IMR-90 (cell line): ENCODE data around the gene GARIN5A. TPM values are rescaled to one million over a fixed set of nuclear protein-coding genes. Genes with fewer than 3 reads are reported as not detected.

Source experiments
- ATAC-seq: fragments of 200-7000 bp; cut with Tn5 transposase; 2 replicates; pipeline ENCODE4 v1.9.1; 2020; ENCODE audit warnings: low read depth, mild to moderate bottlenecking, moderate library complexity
- BruUV-seq: library from RNA; stranded (reverse); fragments of 400-500 nt; replicated peaks from 2 replicates; lab custom pipeline; 2021; lab: Mats Ljungman, UMichigan
- CTCF ChIA-PET: fragments of 300-600 bp; formaldehyde crosslinking; extraction: SDS; loops from one replicate; lab custom pipeline; 2021; ENCODE audit warnings: antibody characterized with exemption; lab: Yijun Ruan, JAX
- POLR2A ChIA-PET: fragments of 300-600 bp; sonication (Branson Sonifier 250); formaldehyde crosslinking; loops from one replicate; lab custom pipeline; 2022; ENCODE audit warnings: antibody characterized with exemption; ENCODE audit not compliant: unreplicated experiment; lab: Charles Lee
- DNase-seq: peaks from one replicate; pipeline ENCODE4 v3.0.0; 2013
- H2AFZ ChIP-seq: replicated peaks from 2 replicates; pipeline ENCODE3; 2013; ENCODE audit warnings: low read length, mild to moderate bottlenecking; ENCODE audit not compliant: poor library complexity
- H2AK5ac ChIP-seq: 2 replicates; pipeline ENCODE4 v1.6.1; 2013; ENCODE audit warnings: low read depth, low read length, inconsistent platforms
- H2AK9ac ChIP-seq: replicated peaks from 2 replicates; pipeline ENCODE3; 2013; ENCODE audit warnings: mild to moderate bottlenecking, low read depth, low read length, moderate library complexity; ENCODE audit not compliant: poor library complexity
- H2BK120ac ChIP-seq: 2 replicates; pipeline ENCODE4 v1.6.1; 2013; ENCODE audit warnings: low read depth, low read length, inconsistent platforms
- H2BK15ac ChIP-seq: 3 replicates; pipeline ENCODE4 v1.6.1; 2013; ENCODE audit warnings: low read depth, low read length, inconsistent platforms
- H2BK20ac ChIP-seq: 2 replicates; pipeline ENCODE4 v1.6.1; 2013; ENCODE audit warnings: low read depth, mild to moderate bottlenecking, inconsistent platforms, low read length, moderate library complexity
- H2BK5ac ChIP-seq: 2 replicates; pipeline ENCODE4 v1.6.1; 2013; ENCODE audit warnings: mild to moderate bottlenecking, low read depth, low read length, inconsistent platforms; ENCODE audit not compliant: poor library complexity, severe bottlenecking
- H3K14ac ChIP-seq: replicated peaks from 2 replicates; pipeline ENCODE4 v1.6.1; 2013; ENCODE audit warnings: low read depth, low read length, inconsistent platforms
- H3K18ac ChIP-seq: 2 replicates; pipeline ENCODE4 v1.6.1; 2013; ENCODE audit warnings: low read depth, low read length, control low read depth
- H3K23ac ChIP-seq: 2 replicates; pipeline ENCODE4 v1.6.1; 2013; ENCODE audit warnings: low read depth, low read length, inconsistent platforms
- H3K27ac ChIP-seq: 2 replicates; pipeline ENCODE4 v1.5.1; 2013; ENCODE audit warnings: mild to moderate bottlenecking, control low read depth, low read length; ENCODE audit not compliant: insufficient read depth
- H3K27me3 ChIP-seq: 2 replicates; pipeline ENCODE4 v1.6.1; 2013; ENCODE audit warnings: low read length; ENCODE audit not compliant: control insufficient read depth, insufficient read depth
- H3K36me3 ChIP-seq: 2 replicates; pipeline ENCODE4 v1.6.1; 2013; ENCODE audit warnings: low read length, mixed read lengths; ENCODE audit not compliant: control insufficient read depth, insufficient read depth
- H3K4ac ChIP-seq: 2 replicates; pipeline ENCODE4 v1.6.1; 2013; ENCODE audit warnings: low read depth, low read length, inconsistent platforms
- H3K4me1 ChIP-seq: 2 replicates; pipeline ENCODE4 v1.6.1; 2013; ENCODE audit warnings: low read length, mixed read lengths; ENCODE audit not compliant: control insufficient read depth, insufficient read depth
- H3K4me2 ChIP-seq: 2 replicates; pipeline ENCODE4 v1.6.1; 2013; ENCODE audit warnings: low read depth, mild to moderate bottlenecking, control low read depth, low read length, moderate library complexity
- H3K4me3 ChIP-seq: 2 replicates; pipeline ENCODE4 v1.5.1; 2013; ENCODE audit warnings: low read depth, mild to moderate bottlenecking, control low read depth, low read length, moderate library complexity; ENCODE audit not compliant: insufficient read depth
- H3K56ac ChIP-seq: 2 replicates; pipeline ENCODE4 v1.6.1; 2013; ENCODE audit warnings: low read length, inconsistent platforms; ENCODE audit not compliant: insufficient read depth; ENCODE audit errors: extremely low read depth
- H3K79me1 ChIP-seq, 2 experiments: 2 replicates each; pipeline ENCODE4 v1.6.1; 2013; ENCODE audit warnings: low read length in 2 of 2, inconsistent platforms in 1 of 2, low read depth in 1 of 2
- H3K9ac ChIP-seq: 2 replicates; pipeline ENCODE4 v1.6.1; 2013; ENCODE audit warnings: low read depth, low read length, control low read depth
- H3K9me1 ChIP-seq: 2 replicates; pipeline ENCODE4 v1.6.1; 2013; ENCODE audit warnings: low read length, inconsistent platforms; ENCODE audit not compliant: insufficient read depth
- H3K9me3 ChIP-seq: 2 replicates; pipeline ENCODE4 v1.6.1; 2013; ENCODE audit warnings: low read length; ENCODE audit not compliant: control insufficient read depth, insufficient read depth
- H4K20me1 ChIP-seq: 2 replicates; pipeline ENCODE4 v1.6.1; 2013; ENCODE audit warnings: low read length, inconsistent platforms; ENCODE audit not compliant: insufficient read depth
- H4K5ac ChIP-seq: 2 replicates; pipeline ENCODE4 v1.6.1; 2013; ENCODE audit warnings: mild to moderate bottlenecking, low read depth, low read length, control low read depth
- H4K8ac ChIP-seq, 2 experiments: 2 replicates each; pipeline ENCODE4 v1.6.1; 2013; ENCODE audit warnings: low read depth in 2 of 2, low read length in 2 of 2, control low read depth in 1 of 2, inconsistent platforms in 1 of 2
- H4K91ac ChIP-seq: 2 replicates; pipeline ENCODE4 v1.6.1; 2013; ENCODE audit warnings: low read depth, low read length, inconsistent platforms; ENCODE audit not compliant: insufficient read depth
- BHLHE40 ChIP-seq: fragments of 150-350 bp; IDR thresholded peaks from 2 replicates; pipeline ENCODE4 v1.6.1; 2016; ENCODE audit warnings: mild to moderate bottlenecking, low read depth, low read length
- CEBPB ChIP-seq: IDR thresholded peaks from 2 replicates; pipeline ENCODE4 v1.6.1; 2012; ENCODE audit warnings: low read depth, low read length, improper control_type of control experiment
- CTCF ChIP-seq: conservative IDR thresholded peaks from 2 replicates; pipeline ENCODE4 v1.5.1; 2012; ENCODE audit warnings: mild to moderate bottlenecking, low read depth, low read length, improper control_type of control experiment
- ELK1 ChIP-seq: fragments of 150-350 bp; IDR thresholded peaks from 2 replicates; pipeline ENCODE4 v1.6.1; 2016; ENCODE audit warnings: low read depth, mild to moderate bottlenecking, low read length, moderate library complexity, borderline replicate concordance
- FOS ChIP-seq: fragments of 150-350 bp; IDR thresholded peaks from 2 replicates; pipeline ENCODE4 v1.6.1; 2016; ENCODE audit warnings: low read depth, low read length
- NFE2L2 ChIP-seq: fragments of 150-350 bp; IDR thresholded peaks from 2 replicates; pipeline ENCODE4 v1.6.1; 2016; ENCODE audit warnings: low read depth, mild to moderate bottlenecking, low read length
- RAD21 ChIP-seq: IDR thresholded peaks from 2 replicates; pipeline ENCODE4 v1.6.1; 2012; ENCODE audit warnings: low read length, improper control_type of control experiment
- RFX5 ChIP-seq: IDR thresholded peaks from 2 replicates; pipeline ENCODE4 v1.8.0; 2012; ENCODE audit warnings: low read depth, mild to moderate bottlenecking, low read length, moderate library complexity
- USF2 ChIP-seq: fragments of 150-350 bp; IDR thresholded peaks from 2 replicates; pipeline ENCODE4 v1.6.1; 2017; ENCODE audit warnings: mild to moderate bottlenecking, antibody characterized with exemption, low read length, low read depth
- WGBS, 2 experiments: methylation state at CpG; one replicate each; pipeline versions ENCODE4 v1.1.5 to v1.1.7; 2013; ENCODE audit warnings: missing lambda C conversion rate in 2 of 2; ENCODE audit not compliant: insufficient read length in 1 of 2; ENCODE audit errors: extremely low coverage in 2 of 2; 5-methylcytosine and 5-hydroxymethylcytosine counted together
- dilution Hi-C: fragments of 300-500 bp; cut with HindIII; formaldehyde crosslinking; loops from one replicate; pipeline ENCODE4 v1.14.3; 2018; ENCODE audit warnings: low sequenced_read_pairs; ENCODE audit not compliant: unreplicated experiment
- in situ Hi-C: fragments of 300-500 bp; cut with MboI; formaldehyde crosslinking; loops from 3 replicates; pipeline ENCODE4 v1.14.3; 2019; ENCODE audit warnings: low sequenced_read_pairs, inconsistent platforms, mixed read lengths
- intact Hi-C: fragments of 100-400 bp; cut with micrococcal nuclease; formaldehyde crosslinking; loops from 2 replicates; pipeline ENCODE4 v1.10.0; 2022
- polyA plus RNA-seq, 3 experiments: library from polyadenylated mRNA; depleted of rRNA; stranded (reverse); fragments of >200 nt; gene quantifications; 2 replicates each; pipeline ENCODE4 v1.2.3, GENCODE V29; 2012; ENCODE audit warnings: low replicate concordance in 1 of 3
- total RNA-seq: library from RNA; depleted of rRNA; stranded (reverse); fragments of >200 nt; gene quantifications from 2 replicates; pipeline ENCODE4 v1.2.3, GENCODE V29; 2012

Gene GARIN5A
- total and polyA plus RNA-seq, 2 of the 4 experiments (the other 2 are of a cell fraction), result 0.53 TPM; not detected in 1

- H3K27me3 ChIP-seq, result no peaks in the 10 kb centered on the region
- no peak overlapping the region for H2AK9ac ChIP-seq
- no peak overlapping the region for H3K18ac ChIP-seq
- no peak overlapping the region for H4K8ac ChIP-seq
- H3K4me1 ChIP-seq, result 0 out of 2 replicates have a peak, but pooled peaks cover 2% of the 10 kb centered on the region
- no peak overlapping the region for H3K27ac ChIP-seq
- H3K56ac ChIP-seq, result no peak overlapping the region
- TF ChIP-seq FOS (no peak), CTCF (no peak), ELK1 (no peak), RFX5 (no peak), NFE2L2 (no peak), CEBPB (no peak), BHLHE40 (no peak), RAD21 (no peak), USF2 (no peak)
- no peak overlapping the region for H2AK5ac ChIP-seq
- H3K4me3 ChIP-seq, result no peak overlapping the region
- H3K4ac ChIP-seq, result no peak overlapping the region
- ChIA-PET POLR2A (no interaction called here), CTCF (no interaction called here)
- intact Hi-C loops (no loop called here), in situ Hi-C loops (no loop called here), dilution Hi-C loops (no loop called here)
- no peak overlapping the region for H3K14ac ChIP-seq
- no peak overlapping the region for H3K23ac ChIP-seq
- no peak overlapping the region for H2BK5ac ChIP-seq
- peaks cover 16 to 27% of the 10 kb centered on the region in 2 experiments for H3K79me1 ChIP-seq
- no TSS peak for BruUV-seq
- no peak for ATAC-seq
- peaks cover 26% of the 10 kb centered on the region for H3K36me3 ChIP-seq
- H3K9me3 ChIP-seq, result no peaks in the 10 kb centered on the region
- peaks cover 5% of the 10 kb centered on the region; the same call in 1 of the 2 replicates for H3K9me1 ChIP-seq
- H2BK120ac ChIP-seq, result no peak overlapping the region
- H2BK15ac ChIP-seq, result no peak overlapping the region
- WGBS, 2 experiments, result 98% methylated on average over 8 of the region's 37 CpGs; no CpG with 5 or more reads in 1 of the 2 experiments
- no peak for DNase-seq
- no peak overlapping the region for H2BK20ac ChIP-seq
- peaks cover 12% of the 10 kb centered on the region for H4K20me1 ChIP-seq
- H3K9ac ChIP-seq, result no peak overlapping the region
- H2AFZ ChIP-seq, result peak overlapping the region; percentile 21
- H4K5ac ChIP-seq, result no peak overlapping the region
- H4K91ac ChIP-seq, result no peak overlapping the region
- H3K4me2 ChIP-seq, result no peak overlapping the region
Measured at GRCh38 chr19:50480281-50481111, 3.8 kb upstream of the GARIN5A start.
